ENCODE results near the gene NUDC. TPM values are rescaled to one million over a fixed set of nuclear protein-coding genes. Genes with fewer than 3 reads are reported as not detected.

NUDC gene
- total and polyA plus RNA-seq, 9 of the 15 experiments (the other 6 are each of a cell fraction or from before 2014, with no cell fraction given), result 9.8 to 234 (median 149) TPM

- no peak for TF ChIP-seq ZNF407 (IDR thresholded peaks at IDR 0.05; ENCODE audit: low read depth)
- TF ChIP-seq, protein P1, sequence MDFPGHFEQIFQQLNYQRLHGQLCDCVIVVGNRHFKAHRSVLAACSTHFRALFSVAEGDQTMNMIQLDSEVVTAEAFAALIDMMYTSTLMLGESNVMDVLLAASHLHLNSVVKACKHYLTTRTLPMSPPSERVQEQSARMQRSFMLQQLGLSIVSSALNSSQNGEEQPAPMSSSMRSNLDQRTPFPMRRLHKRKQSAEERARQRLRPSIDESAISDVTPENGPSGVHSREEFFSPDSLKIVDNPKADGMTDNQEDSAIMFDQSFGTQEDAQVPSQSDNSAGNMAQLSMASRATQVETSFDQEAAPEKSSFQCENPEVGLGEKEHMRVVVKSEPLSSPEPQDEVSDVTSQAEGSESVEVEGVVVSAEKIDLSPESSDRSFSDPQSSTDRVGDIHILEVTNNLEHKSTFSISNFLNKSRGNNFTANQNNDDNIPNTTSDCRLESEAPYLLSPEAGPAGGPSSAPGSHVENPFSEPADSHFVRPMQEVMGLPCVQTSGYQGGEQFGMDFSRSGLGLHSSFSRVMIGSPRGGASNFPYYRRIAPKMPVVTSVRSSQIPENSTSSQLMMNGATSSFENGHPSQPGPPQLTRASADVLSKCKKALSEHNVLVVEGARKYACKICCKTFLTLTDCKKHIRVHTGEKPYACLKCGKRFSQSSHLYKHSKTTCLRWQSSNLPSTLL (IDR thresholded peaks at IDR 0.05), result no peak
- no peak for TF ChIP-seq JUNB (CRISPR knock-in tag; conservative IDR thresholded peaks at IDR 0.05)
- peak; percentile 70; the same call in 1 of the 2 replicates for TF ChIP-seq ADNP (tag; IDR thresholded peaks at IDR 0.05)
- TF ChIP-seq CHD4 (IDR thresholded peaks at IDR 0.05; ENCODE audit: insufficient read depth, insufficient replicate concordance, low read depth, low read length, poor library complexity, severe bottlenecking), result peak; percentile 77
- TF ChIP-seq BCL6 (CRISPR knock-in tag; IDR thresholded peaks at IDR 0.05), result no peak
- TF ChIP-seq, protein P2, sequence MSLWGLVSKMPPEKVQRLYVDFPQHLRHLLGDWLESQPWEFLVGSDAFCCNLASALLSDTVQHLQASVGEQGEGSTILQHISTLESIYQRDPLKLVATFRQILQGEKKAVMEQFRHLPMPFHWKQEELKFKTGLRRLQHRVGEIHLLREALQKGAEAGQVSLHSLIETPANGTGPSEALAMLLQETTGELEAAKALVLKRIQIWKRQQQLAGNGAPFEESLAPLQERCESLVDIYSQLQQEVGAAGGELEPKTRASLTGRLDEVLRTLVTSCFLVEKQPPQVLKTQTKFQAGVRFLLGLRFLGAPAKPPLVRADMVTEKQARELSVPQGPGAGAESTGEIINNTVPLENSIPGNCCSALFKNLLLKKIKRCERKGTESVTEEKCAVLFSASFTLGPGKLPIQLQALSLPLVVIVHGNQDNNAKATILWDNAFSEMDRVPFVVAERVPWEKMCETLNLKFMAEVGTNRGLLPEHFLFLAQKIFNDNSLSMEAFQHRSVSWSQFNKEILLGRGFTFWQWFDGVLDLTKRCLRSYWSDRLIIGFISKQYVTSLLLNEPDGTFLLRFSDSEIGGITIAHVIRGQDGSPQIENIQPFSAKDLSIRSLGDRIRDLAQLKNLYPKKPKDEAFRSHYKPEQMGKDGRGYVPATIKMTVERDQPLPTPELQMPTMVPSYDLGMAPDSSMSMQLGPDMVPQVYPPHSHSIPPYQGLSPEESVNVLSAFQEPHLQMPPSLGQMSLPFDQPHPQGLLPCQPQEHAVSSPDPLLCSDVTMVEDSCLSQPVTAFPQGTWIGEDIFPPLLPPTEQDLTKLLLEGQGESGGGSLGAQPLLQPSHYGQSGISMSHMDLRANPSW (CRISPR knock-in tag; IDR thresholded peaks at IDR 0.05), result no peak
- TF ChIP-seq MED1 (CRISPR knock-in tag; IDR thresholded peaks at IDR 0.05; ENCODE audit: borderline replicate concordance), result no peak
Measured at GRCh38 chr1:26971590-26971989, 50.0 kb downstream of the NUDC start (continued).
